Stimulated activated memory B cell treated with anti-CD40 and anti-IgM and Interleukin-4, amounts not matched to agents 10 μg/mL and 1 μg/mL and 100 μg/mL, for 72 hours (primary cell): Measurements from ENCODE around the gene ATF7IP.

ENCODE experiments used
- ATAC-seq: fragments of 150-1000 bp; cut with Tn5 transposase; 2 replicates; pipeline ENCODE4 v1.10.0; 2021
- H3K27ac Mint-ChIP-seq: one replicate; pipeline ENCODE4 v1.8.0; 2022; ENCODE audit warnings: mild to moderate bottlenecking, mixed read lengths
- H3K27me3 Mint-ChIP-seq: one replicate; pipeline ENCODE4 v1.8.0; 2022; ENCODE audit warnings: mixed read lengths
- H3K36me3 Mint-ChIP-seq: one replicate; pipeline ENCODE4 v1.8.0; 2022; ENCODE audit warnings: mixed read lengths
- H3K4me1 Mint-ChIP-seq: one replicate; pipeline ENCODE4 v1.8.0; 2022; ENCODE audit warnings: mixed read lengths
- H3K4me3 Mint-ChIP-seq: one replicate; pipeline ENCODE4 v1.8.0; 2022; ENCODE audit warnings: mild to moderate bottlenecking, moderate library complexity, mixed read lengths
- H3K9me3 Mint-ChIP-seq: one replicate; pipeline ENCODE4 v1.8.0; 2022; ENCODE audit warnings: mixed read lengths

Gene ATF7IP

GRCh38 chr12:14418451-14418890, 53.0 kb downstream of the ATF7IP start:
- Mint-ChIP-seq H3K9me3 (peaks cover 9% of the 10 kb centered on the region), H3K4me1 (peaks cover 31% of the 10 kb centered on the region), H3K27ac (no peak overlapping the region), H3K4me3 (no peak overlapping the region), H3K36me3 (peaks cover 48% of the 10 kb centered on the region), H3K27me3 (no peaks in the 10 kb centered on the region)
- no peak for ATAC-seq

- H3K27me3 Mint-ChIP-seq = no peaks in the 10 kb centered on the region
- peaks cover 10% of the 10 kb centered on the region for H3K9me3 Mint-ChIP-seq
- H3K4me3 Mint-ChIP-seq = no peak overlapping the region
- no peak for ATAC-seq
- no peak overlapping the region for H3K27ac Mint-ChIP-seq
- H3K4me1 Mint-ChIP-seq = peaks cover 43% of the 10 kb centered on the region
- H3K36me3 Mint-ChIP-seq = peaks cover 73% of the 10 kb centered on the region
These were observed 57.2 kb downstream of the ATF7IP start for GRCh38 chr12:14422516-14423230.

GRCh38 chr12:14424545-14424944, 59.1 kb downstream of the ATF7IP start:
- peaks cover 10% of the 10 kb centered on the region for H3K9me3 Mint-ChIP-seq
- H3K27me3 Mint-ChIP-seq = no peaks in the 10 kb centered on the region
- no peak overlapping the region for H3K4me3 Mint-ChIP-seq
- peaks cover 87% of the 10 kb centered on the region for H3K36me3 Mint-ChIP-seq
- peaks cover 60% of the 10 kb centered on the region for H3K4me1 Mint-ChIP-seq
- no peak for ATAC-seq
- peak overlapping the region; percentile 12 for H3K27ac Mint-ChIP-seq

- Mint-ChIP-seq H3K4me3 (no peak overlapping the region), H3K9me3 (peaks cover 14% of the 10 kb centered on the region), H3K27ac (no peak overlapping the region), H3K4me1 (peaks cover 71% of the 10 kb centered on the region), H3K27me3 (no peaks in the 10 kb centered on the region), H3K36me3 (peaks cover 80% of the 10 kb centered on the region)
- no peak for ATAC-seq
These were observed 61.3 kb downstream of the ATF7IP start for GRCh38 chr12:14426792-14427191.

GRCh38 chr12:14427929-14428328, 62.4 kb downstream of the ATF7IP start:
- Mint-ChIP-seq H3K27me3 (no peaks in the 10 kb centered on the region), H3K4me3 (no peak overlapping the region), H3K4me1 (peaks cover 67% of the 10 kb centered on the region), H3K36me3 (peaks cover 74% of the 10 kb centered on the region), H3K9me3 (peaks cover 10% of the 10 kb centered on the region), H3K27ac (peak overlapping the region; percentile 27)
- ATAC-seq = no peak

GRCh38 chr12:14430394-14430986, 65.0 kb downstream of the ATF7IP start:
- no peak for ATAC-seq
- Mint-ChIP-seq H3K27ac (peak overlapping the region; percentile 46), H3K9me3 (peaks cover 7% of the 10 kb centered on the region), H3K4me3 (no peak overlapping the region), H3K36me3 (peaks cover 65% of the 10 kb centered on the region), H3K27me3 (no peaks in the 10 kb centered on the region), H3K4me1 (peaks cover 51% of the 10 kb centered on the region)

- no peaks in the 10 kb centered on the region for H3K27me3 Mint-ChIP-seq
- peaks cover 44% of the 10 kb centered on the region for H3K4me1 Mint-ChIP-seq
- peaks cover 7% of the 10 kb centered on the region for H3K9me3 Mint-ChIP-seq
- H3K27ac Mint-ChIP-seq = no peak overlapping the region
- ATAC-seq = no peak
- H3K36me3 Mint-ChIP-seq = peaks cover 70% of the 10 kb centered on the region
- H3K4me3 Mint-ChIP-seq = no peak overlapping the region
These were observed 66.5 kb downstream of the ATF7IP start for GRCh38 chr12:14431975-14432374.

- Mint-ChIP-seq H3K4me1 (peaks cover 21% of the 10 kb centered on the region), H3K4me3 (no peak overlapping the region), H3K36me3 (peaks cover 64% of the 10 kb centered on the region), H3K9me3 (no peaks in the 10 kb centered on the region), H3K27me3 (no peaks in the 10 kb centered on the region), H3K27ac (no peak overlapping the region)
- no peak for ATAC-seq
These were observed 70.1 kb downstream of the ATF7IP start for GRCh38 chr12:14435627-14436026.

- H3K4me3 Mint-ChIP-seq = no peak overlapping the region
These were observed 76.9 kb downstream of the ATF7IP start for GRCh38 chr12:14442221-14442881.

GRCh38 chr12:14443531-14443930, 78.0 kb downstream of the ATF7IP start:
- Mint-ChIP-seq H3K4me1 (peaks cover 36% of the 10 kb centered on the region), H3K27ac (peak overlapping the region; percentile 39), H3K4me3 (no peak overlapping the region), H3K36me3 (peaks cover 74% of the 10 kb centered on the region), H3K27me3 (no peaks in the 10 kb centered on the region), H3K9me3 (no peaks in the 10 kb centered on the region)
- ATAC-seq = no peak

More at GRCh38 chr12:14442221-14442881, 76.9 kb downstream of the ATF7IP start:
- H3K9me3 Mint-ChIP-seq = no peaks in the 10 kb centered on the region
- peaks cover 71% of the 10 kb centered on the region for H3K36me3 Mint-ChIP-seq
- peak overlapping the region; percentile 53 for H3K27ac Mint-ChIP-seq
- ATAC-seq = no peak
- peaks cover 25% of the 10 kb centered on the region for H3K4me1 Mint-ChIP-seq
- H3K27me3 Mint-ChIP-seq = no peaks in the 10 kb centered on the region

GRCh38 chr12:14450479-14450878, 85.0 kb downstream of the ATF7IP start:
- no peak overlapping the region for H3K4me3 Mint-ChIP-seq
- ATAC-seq = no peak
- peaks cover 90% of the 10 kb centered on the region for H3K36me3 Mint-ChIP-seq
- peaks cover 66% of the 10 kb centered on the region for H3K4me1 Mint-ChIP-seq
- H3K27me3 Mint-ChIP-seq = no peaks in the 10 kb centered on the region
- H3K27ac Mint-ChIP-seq = no peak overlapping the region
- peaks cover 8% of the 10 kb centered on the region for H3K9me3 Mint-ChIP-seq

GRCh38 chr12:14452336-14452735, 86.9 kb downstream of the ATF7IP start:
- H3K4me1 Mint-ChIP-seq = peaks cover 64% of the 10 kb centered on the region
- no peak for ATAC-seq
- peaks cover 8% of the 10 kb centered on the region for H3K9me3 Mint-ChIP-seq
- H3K27me3 Mint-ChIP-seq = no peaks in the 10 kb centered on the region
- peak overlapping the region; percentile 84 for H3K27ac Mint-ChIP-seq
- H3K36me3 Mint-ChIP-seq = peaks cover 91% of the 10 kb centered on the region
- no peak overlapping the region for H3K4me3 Mint-ChIP-seq

- H3K36me3 Mint-ChIP-seq = peaks cover 86% of the 10 kb centered on the region
- H3K9me3 Mint-ChIP-seq = peaks cover 8% of the 10 kb centered on the region
- ATAC-seq = no peak
- H3K4me3 Mint-ChIP-seq = no peak overlapping the region
- H3K27me3 Mint-ChIP-seq = no peaks in the 10 kb centered on the region
- peak overlapping the region; percentile 84 for H3K27ac Mint-ChIP-seq
- H3K4me1 Mint-ChIP-seq = peaks cover 59% of the 10 kb centered on the region
These were observed 87.4 kb downstream of the ATF7IP start for GRCh38 chr12:14452865-14453264.

- no peaks in the 10 kb centered on the region for H3K27me3 Mint-ChIP-seq
- H3K4me1 Mint-ChIP-seq = peaks cover 46% of the 10 kb centered on the region
These were observed 88.8 kb downstream of the ATF7IP start for GRCh38 chr12:14454098-14454907.

More at GRCh38 chr12:14454098-14454907, 88.8 kb downstream of the ATF7IP start:
- Mint-ChIP-seq H3K4me3 (no peak overlapping the region), H3K9me3 (peaks cover 8% of the 10 kb centered on the region), H3K27ac (peak overlapping the region; percentile 84), H3K36me3 (peaks cover 77% of the 10 kb centered on the region)
- peak; percentile 60 for ATAC-seq
